Measurements from ENCODE around the gene KCNH2.
"Not testable (repeated sequence)": the region's sequence is repeated elsewhere in the genome, so short reads cannot be mapped to it uniquely, and the experiment has no call there.

Gene KCNH2

DNA sequence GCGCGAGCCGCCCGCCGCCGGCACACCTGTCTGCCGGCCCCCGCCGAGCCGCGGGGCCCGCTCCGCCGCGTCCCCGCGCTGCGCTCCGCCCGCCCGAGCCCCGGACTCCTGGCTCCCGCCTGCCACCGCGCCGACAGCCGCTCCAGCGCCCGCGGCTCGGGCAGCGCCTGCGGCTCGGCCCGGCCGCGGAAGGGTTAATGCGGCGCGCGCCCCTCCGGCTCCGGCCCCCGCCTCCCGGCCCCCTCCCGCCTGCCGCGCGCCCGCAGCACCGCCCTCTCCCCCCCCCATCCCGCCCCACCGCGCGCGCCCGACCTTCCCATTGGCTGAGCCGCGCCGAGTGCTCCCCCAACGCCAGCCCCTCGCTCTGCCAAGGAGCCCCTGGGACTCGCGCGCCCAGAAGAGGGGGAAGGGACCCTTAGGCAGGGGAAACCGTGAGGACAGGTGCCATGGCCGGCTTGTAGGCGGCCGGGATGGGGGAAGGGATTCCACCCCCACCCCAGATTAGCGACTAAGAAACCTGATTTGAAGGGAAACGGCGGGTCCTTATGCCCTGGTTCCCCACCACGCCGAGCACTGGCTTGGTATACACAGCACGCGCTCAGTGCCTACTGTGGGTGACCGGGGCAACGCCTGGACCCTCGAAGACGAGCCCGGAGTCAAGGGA is at the start of gene KCNH2:
KCNH2 (minus strand) TSS at position 196 of the 664 bp plus-strand sequence. CDS start 408 bp downstream, outside the sequence.
- H3K9me3 Mint-ChIP-seq (ENCODE audit: low read depth) = no peaks in the 10 kb centered on the region
- H3K27ac Mint-ChIP-seq = no peak within 1 kb of the TSS
- H3K4me1 Mint-ChIP-seq (ENCODE audit: low read depth) = peaks cover 25% of the 10 kb centered on the region
- H3K4me3 Mint-ChIP-seq = peak within 1 kb of the TSS; percentile 88
- H3K36me3 Mint-ChIP-seq = no peaks in the 10 kb centered on the region
- peaks cover 13% of the 10 kb centered on the region for H3K27me3 Mint-ChIP-seq

DNA sequence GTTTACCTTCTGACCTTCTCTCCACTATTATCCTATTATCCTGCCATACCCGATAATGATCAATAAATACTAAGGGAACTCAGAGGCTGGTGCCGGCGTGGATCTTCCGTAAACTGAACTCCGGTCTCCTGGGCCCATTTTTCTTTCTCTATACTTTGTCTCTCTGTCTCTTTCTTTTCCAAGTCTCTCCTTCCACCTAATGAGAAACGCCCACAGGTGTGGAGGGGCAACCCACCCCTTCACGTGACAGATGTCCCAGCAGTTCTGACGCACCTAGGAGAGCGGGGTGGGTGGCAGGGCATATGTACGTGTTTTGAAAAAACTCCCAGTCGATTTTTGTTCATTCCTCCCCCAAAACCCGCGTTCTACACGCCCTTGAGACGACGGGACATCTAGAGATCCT is 49.6 kb upstream of the KCNH2 start:
- H3K4me3 Mint-ChIP-seq = peak overlapping the region; percentile 95
- not testable (repeated sequence) for H3K9me3 Mint-ChIP-seq (ENCODE audit: low read depth); H3K27me3 Mint-ChIP-seq; H3K36me3 Mint-ChIP-seq
- peak overlapping the region; percentile 96 for H3K27ac Mint-ChIP-seq
- H3K4me1 Mint-ChIP-seq (ENCODE audit: low read depth) = peaks cover 23% of the 10 kb centered on the region

GRCh38 chr7:151026771-151027727 is 48.9 kb upstream of the KCNH2 start:
- not testable (repeated sequence) for H3K9me3 Mint-ChIP-seq (ENCODE audit: low read depth); H3K27me3 Mint-ChIP-seq; H3K36me3 Mint-ChIP-seq
- H3K27ac Mint-ChIP-seq = peak overlapping the region; percentile 96
- peak overlapping the region; percentile 95 for H3K4me3 Mint-ChIP-seq
- H3K4me1 Mint-ChIP-seq (ENCODE audit: low read depth) = peaks cover 23% of the 10 kb centered on the region

- Mint-ChIP-seq H3K27ac (no peak overlapping the region), H3K36me3 (no peaks in the 10 kb centered on the region), H3K27me3 (peaks cover 2% of the 10 kb centered on the region), H3K9me3 (ENCODE audit: low read depth) (no peaks in the 10 kb centered on the region), H3K4me3 (peak overlapping the region; percentile 4), H3K4me1 (ENCODE audit: low read depth) (peaks cover 22% of the 10 kb centered on the region)
These were observed 48.0 kb upstream of the KCNH2 start for GRCh38 chr7:151025924-151026671.

DNA sequence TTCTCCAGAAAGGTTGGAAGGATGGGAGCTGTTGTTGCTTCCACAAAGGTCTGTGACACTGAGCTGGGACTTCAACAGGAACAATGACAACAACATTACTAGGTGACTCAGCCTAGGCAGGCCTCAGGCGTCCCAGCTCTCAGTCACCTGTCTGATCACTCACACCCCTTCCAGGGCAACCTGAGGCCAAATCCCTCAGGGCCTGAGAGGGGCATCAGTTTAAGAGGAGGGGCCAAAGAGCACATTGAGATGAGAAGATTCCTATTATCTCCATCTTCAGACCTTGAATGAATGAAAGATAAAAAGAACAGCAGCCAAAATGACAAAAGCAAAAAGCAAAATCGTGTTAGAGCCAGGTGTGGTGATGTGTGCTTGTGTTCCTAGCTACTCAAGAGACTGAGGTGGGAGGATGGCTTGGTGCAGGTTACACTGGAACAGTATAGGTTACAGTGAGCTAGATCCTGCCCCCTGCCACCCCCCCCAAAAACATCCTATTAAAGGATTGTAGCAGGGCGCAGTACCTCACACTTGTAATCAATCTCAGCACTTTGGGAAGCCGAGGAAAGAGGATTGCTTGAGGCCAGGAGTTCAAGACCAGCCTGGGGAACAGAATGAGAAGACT is 46.4 kb upstream of the KCNH2 start, which contains the start of gene ATG9B:
ATG9B (minus strand) TSS at position 60 of the 622 bp plus-strand sequence. CDS start 71 bp downstream, outside the sequence.
- H3K27ac Mint-ChIP-seq = no peak within 1 kb of the TSS
- no peaks in the 10 kb centered on the region for H3K9me3 Mint-ChIP-seq (ENCODE audit: low read depth)
- H3K36me3 Mint-ChIP-seq = no peaks in the 10 kb centered on the region
- peaks cover 2% of the 10 kb centered on the region for H3K27me3 Mint-ChIP-seq
- no peak within 1 kb of the TSS for H3K4me3 Mint-ChIP-seq
- peaks cover 20% of the 10 kb centered on the region for H3K4me1 Mint-ChIP-seq (ENCODE audit: low read depth)

- Mint-ChIP-seq H3K4me1 (ENCODE audit: low read depth) (peaks cover 18% of the 10 kb centered on the region), H3K4me3 (no peak overlapping the region), H3K27ac (no peak overlapping the region), H3K36me3 (no peaks in the 10 kb centered on the region), H3K27me3 (peaks cover 2% of the 10 kb centered on the region), H3K9me3 (ENCODE audit: low read depth) (no peaks in the 10 kb centered on the region)
These were observed 45.1 kb upstream of the KCNH2 start for GRCh38 chr7:151023232-151023631.

DNA sequence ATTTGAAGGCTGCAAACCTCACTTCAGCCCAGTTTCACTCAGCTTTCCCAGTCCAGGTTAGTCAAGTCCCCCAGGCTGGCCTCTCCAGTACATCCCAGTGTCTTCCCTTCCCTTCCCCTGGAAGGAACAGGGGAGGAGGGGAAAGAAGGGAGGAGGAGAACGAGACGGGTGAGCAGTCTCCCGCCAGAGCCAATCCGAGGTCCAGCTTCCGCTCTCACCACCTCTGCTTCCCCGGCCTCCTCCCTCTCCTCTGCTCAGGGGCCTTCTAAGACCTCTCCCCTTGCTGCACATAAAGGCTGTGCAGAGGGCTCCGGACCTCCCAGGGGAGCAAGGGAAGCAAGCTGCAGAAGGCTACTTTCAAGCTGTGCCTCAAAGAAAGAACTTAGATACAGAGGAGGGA is 42.1 kb upstream of the KCNH2 start:
- no peaks in the 10 kb centered on the region for H3K36me3 Mint-ChIP-seq
- H3K27ac Mint-ChIP-seq = no peak overlapping the region
- H3K4me3 Mint-ChIP-seq = peak overlapping the region; percentile 13
- H3K9me3 Mint-ChIP-seq (ENCODE audit: low read depth) = no peaks in the 10 kb centered on the region
- H3K4me1 Mint-ChIP-seq (ENCODE audit: low read depth) = peaks cover 33% of the 10 kb centered on the region
- peaks cover 2% of the 10 kb centered on the region for H3K27me3 Mint-ChIP-seq

DNA sequence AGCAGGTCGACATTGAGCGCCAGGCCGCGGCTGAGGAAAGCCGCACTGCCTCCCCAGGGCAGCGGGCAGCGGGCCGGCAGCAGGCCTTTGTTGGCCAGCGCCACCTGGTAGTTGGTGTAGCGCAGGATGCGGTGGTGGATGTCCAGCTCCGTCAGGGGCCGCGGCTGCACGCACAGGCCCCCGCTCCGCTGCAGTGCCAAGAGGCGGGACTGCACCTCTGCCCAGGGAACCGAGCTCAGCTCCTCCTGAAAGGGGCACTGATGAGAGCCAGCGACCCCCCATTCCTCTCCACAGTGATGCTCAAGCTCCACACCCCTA is 41.0 kb upstream of the KCNH2 start:
- Mint-ChIP-seq H3K4me3 (peak overlapping the region; percentile 69), H3K36me3 (no peaks in the 10 kb centered on the region), H3K27me3 (peaks cover 2% of the 10 kb centered on the region), H3K9me3 (ENCODE audit: low read depth) (no peaks in the 10 kb centered on the region), H3K4me1 (ENCODE audit: low read depth) (peaks cover 45% of the 10 kb centered on the region), H3K27ac (peak overlapping the region; percentile 81)

GRCh38 chr7:151018421-151019129 is 40.5 kb upstream of the KCNH2 start:
- peaks cover 2% of the 10 kb centered on the region for H3K27me3 Mint-ChIP-seq
- peaks cover 45% of the 10 kb centered on the region for H3K4me1 Mint-ChIP-seq (ENCODE audit: low read depth)
- H3K9me3 Mint-ChIP-seq (ENCODE audit: low read depth) = no peaks in the 10 kb centered on the region
- H3K27ac Mint-ChIP-seq = peak overlapping the region; percentile 82
- peak overlapping the region; percentile 83 for H3K4me3 Mint-ChIP-seq
- no peaks in the 10 kb centered on the region for H3K36me3 Mint-ChIP-seq

DNA sequence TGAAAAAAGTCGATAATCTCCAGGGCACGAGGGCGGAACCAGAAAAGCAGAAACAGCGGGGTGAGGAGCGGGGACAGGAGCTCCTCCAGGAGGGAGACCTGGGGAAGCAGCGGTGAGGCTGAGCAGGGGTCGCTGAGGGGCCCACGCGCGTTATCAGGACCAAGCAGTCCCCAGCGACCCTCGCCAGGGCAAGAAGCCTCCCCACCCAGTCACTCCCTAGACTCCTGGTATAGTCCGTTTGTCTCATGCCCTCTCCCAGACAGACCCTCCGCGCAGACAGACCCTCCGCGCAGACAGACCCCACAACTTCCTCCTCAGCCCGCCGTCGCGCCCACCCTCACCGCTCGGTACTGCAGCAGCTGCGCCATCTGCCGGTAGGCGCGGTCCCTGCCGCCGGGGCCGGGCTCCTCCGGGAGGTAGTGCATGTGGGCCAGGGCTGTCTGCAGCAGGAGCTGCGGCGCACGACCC is 39.9 kb upstream of the KCNH2 start:
- peaks cover 45% of the 10 kb centered on the region for H3K4me1 Mint-ChIP-seq (ENCODE audit: low read depth)

GRCh38 chr7:151017370-151017952 is 39.3 kb upstream of the KCNH2 start:
- Mint-ChIP-seq H3K4me1 (ENCODE audit: low read depth) (peaks cover 50% of the 10 kb centered on the region), H3K9me3 (ENCODE audit: low read depth) (no peaks in the 10 kb centered on the region), H3K27me3 (no peaks in the 10 kb centered on the region), H3K36me3 (no peaks in the 10 kb centered on the region), H3K27ac (peak overlapping the region; percentile 24), H3K4me3 (peak overlapping the region; percentile 83)

More for the DNA sequence above, 39.9 kb upstream of the KCNH2 start:
- peaks cover 2% of the 10 kb centered on the region for H3K27me3 Mint-ChIP-seq
- H3K4me3 Mint-ChIP-seq = peak overlapping the region; percentile 83
- H3K9me3 Mint-ChIP-seq (ENCODE audit: low read depth) = no peaks in the 10 kb centered on the region
- peak overlapping the region; percentile 82 for H3K27ac Mint-ChIP-seq
- no peaks in the 10 kb centered on the region for H3K36me3 Mint-ChIP-seq

DNA sequence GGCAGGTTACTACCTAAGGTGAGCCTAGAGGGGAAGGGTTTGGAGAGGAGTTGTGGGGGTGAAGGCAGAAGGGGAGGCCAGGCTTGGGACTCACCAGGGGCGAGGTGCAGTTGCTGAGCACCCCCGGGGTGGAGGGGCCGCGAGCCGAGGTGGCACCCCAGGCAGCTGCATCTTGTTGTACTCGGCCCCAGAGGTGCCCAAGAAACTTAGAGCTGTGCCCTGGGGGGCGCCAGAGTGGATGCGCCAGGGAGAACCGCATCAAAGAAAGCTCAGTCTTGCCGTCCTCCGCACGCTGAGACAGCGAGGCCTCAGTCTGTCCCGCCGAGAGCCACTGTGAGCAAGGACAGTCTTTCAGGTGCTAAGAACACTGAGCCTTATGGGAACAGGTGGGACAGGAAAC is 38.8 kb upstream of the KCNH2 start:
- Mint-ChIP-seq H3K27ac (peak overlapping the region; percentile 28), H3K4me1 (ENCODE audit: low read depth) (peaks cover 54% of the 10 kb centered on the region), H3K36me3 (no peaks in the 10 kb centered on the region), H3K27me3 (no peaks in the 10 kb centered on the region), H3K9me3 (ENCODE audit: low read depth) (no peaks in the 10 kb centered on the region), H3K4me3 (peak overlapping the region; percentile 83)

GRCh38 chr7:151016505-151016904 is 38.4 kb upstream of the KCNH2 start:
- H3K4me1 Mint-ChIP-seq (ENCODE audit: low read depth) = peaks cover 58% of the 10 kb centered on the region

More at GRCh38 chr7:151016505-151016904, 38.4 kb upstream of the KCNH2 start:
- Mint-ChIP-seq H3K27ac (peak overlapping the region; percentile 22), H3K9me3 (ENCODE audit: low read depth) (no peaks in the 10 kb centered on the region), H3K27me3 (no peaks in the 10 kb centered on the region), H3K4me3 (peak overlapping the region; percentile 83), H3K36me3 (no peaks in the 10 kb centered on the region)
